Spleen (tissue), 11 donors: ENCODE data around the gene SH3RF3. TPM values are rescaled to one million over a fixed set of nuclear protein-coding genes. Genes with fewer than 3 reads are reported as not detected.
A peak's percentile ranks its signal among the peaks of the same experiment; 100 is the strongest.

ENCODE experiments used
- DNase-seq: peaks from one replicate; pipeline ENCODE4 v3.0.0-alpha.2; 2020
- H3K27ac ChIP-seq, 8 donors: fragments of 200-600 bp; sonication (generic) in 7 of 8; 1 replicate in 4 of 8; 2 replicates in 4 of 8; pipeline versions ENCODE4 v1.5.0 to v1.8.0; 2016 to 2021; ENCODE audit warnings: inconsistent platforms in 4 of 8, mild to moderate bottlenecking in 4 of 8, moderate library complexity in 1 of 8
- H3K27me3 ChIP-seq, 7 donors: fragments of 200-600 bp; sonication (generic) in 6 of 7; replicated peaks in 1 of 7; 1 replicate in 4 of 7; 2 replicates in 3 of 7; pipeline versions ENCODE4 v1.5.0 to v1.8.0; 2016 to 2021; ENCODE audit warnings: inconsistent platforms in 3 of 7, mild to moderate bottlenecking in 1 of 7
- H3K36me3 ChIP-seq, 6 donors: fragments of 200-600 bp; sonication (generic) in 5 of 6; 1 replicate in 4 of 6; 2 replicates in 2 of 6; pipeline versions ENCODE4 v1.5.0 to v1.8.0; 2016 to 2021; ENCODE audit warnings: inconsistent platforms in 2 of 6
- H3K4me1 ChIP-seq, 6 donors: fragments of 200-600 bp; sonication (generic) in 5 of 6; 1 replicate in 3 of 6; 2 replicates in 3 of 6; pipeline versions ENCODE4 v1.5.0 to v1.8.0; 2016 to 2021; ENCODE audit warnings: inconsistent platforms in 3 of 6
- H3K4me3 ChIP-seq, 8 donors: fragments of 200-600 bp; sonication (generic) in 7 of 8; 1 replicate in 4 of 8; 2 replicates in 4 of 8; pipeline versions ENCODE4 v1.5.0 to v1.8.0; 2016 to 2021; ENCODE audit warnings: inconsistent platforms in 4 of 8, mild to moderate bottlenecking in 4 of 8, moderate library complexity in 2 of 8
- H3K9me3 ChIP-seq, 8 donors: fragments of 200-600 bp; sonication (generic) in 7 of 8; 1 replicate in 4 of 8; 2 replicates in 4 of 8; pipeline versions ENCODE4 v1.5.0 to v1.8.0; 2016 to 2021; ENCODE audit warnings: inconsistent platforms in 4 of 8
- POLR2A ChIP-seq, 3 donors: fragments of 450-650 bp; IDR thresholded peaks; one replicate each; pipeline ENCODE4 v1.5.1; 2017; ENCODE audit warnings: antibody characterized with exemption in 3 of 3, mild to moderate bottlenecking in 1 of 3
- POLR2AphosphoS5 ChIP-seq, 3 donors: sonication (generic); formaldehyde crosslinking; IDR thresholded peaks; one replicate each; pipeline ENCODE4 v1.5.1; 2017; ENCODE audit warnings: antibody characterized with exemption in 3 of 3
- WGBS, 5 donors: extraction: QIAGEN DNeasy Blood & Tissue Kit in 3 of 5; methylation state at CpG; one replicate each; pipeline versions ENCODE4 v1.1.5 to v1.1.7; 2013 to 2018; 5-methylcytosine and 5-hydroxymethylcytosine counted together
- intact Hi-C: fragments of 100-400 bp; cut with DNase I; formaldehyde crosslinking; loops from one replicate; pipeline ENCODE4 v1.15.0; 2023; ENCODE audit warnings: low total_unique reads
- polyA plus RNA-seq, 3 donors: library from polyadenylated mRNA; stranded (reverse); fragments of 200-250 nt; gene quantifications; one replicate each; pipeline ENCODE4 v1.2.1, GENCODE V29; 2013
- total RNA-seq, 7 donors: library from RNA; depleted of rRNA in 3 of 7; stranded (reverse); fragments of >200 nt in 3 of 7; fragmentation: NEBNext Ultra II Directional in 4 of 7; extraction: Animal tissue kit (Norgen Biotek cat#: 25700) in 4 of 7; gene quantifications; one replicate each; pipeline versions ENCODE4 v1.1.0 to v1.2.1, GENCODE V29; 2016 to 2021
- TF ChIP-seq, protein P1 (sequence below), 11 experiments: fragments of 200-600 bp in 7 of 11; fragments of 450-650 bp in 4 of 11; sonication (generic) in 4 of 11; IDR thresholded peaks in 8 of 11; conservative IDR thresholded peaks in 3 of 11; 1 replicate in 7 of 11; 2 replicates in 4 of 11; pipeline versions ENCODE4 v1.4.0 to v1.8.0; 2016 to 2021; ENCODE audit warnings: antibody characterized with exemption in 11 of 11, inconsistent platforms in 4 of 11, mild to moderate bottlenecking in 1 of 11
- donor health status: healthy with polysubstance abuse.
- donor health status: DM: no; HTN: no; CAD: no; lungs with moderate emphysema.
- donor health status: DM: no; HTN: no; CAD: no.
- donor health status: Bipolar disorder and iron deficiency.
- donor health status: healthy.
- donor health status: DM: no; HTN: no; CAD: no.
- donor health status: DM: yes; HTN: yes; CAD: no.

Gene SH3RF3
- total and polyA plus RNA-seq, 10 donors = 1.3 to 7.6 (median 4.7) TPM

DNA sequence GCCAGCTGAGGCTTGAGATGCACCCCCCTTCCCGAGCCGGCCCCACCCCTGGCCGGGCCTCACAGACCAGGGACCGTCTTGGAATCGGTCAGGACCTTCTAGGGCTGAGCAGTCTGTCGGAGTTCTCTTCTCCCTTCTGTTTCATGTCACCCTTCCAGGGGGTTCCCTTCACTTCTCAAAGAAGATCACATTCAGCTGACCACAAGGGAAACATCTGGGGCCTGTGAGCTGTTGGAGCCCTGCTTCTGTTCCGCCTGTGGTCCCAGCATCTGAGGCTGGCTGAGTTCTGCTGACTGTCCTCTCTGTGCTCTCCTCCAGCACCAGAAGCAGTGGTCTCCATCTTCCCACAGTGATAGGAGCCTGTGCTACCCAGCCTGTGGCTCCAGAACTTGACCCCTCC, 378.2 kb downstream of the SH3RF3 start:
- H3K36me3 ChIP-seq = peaks cover 0 to 6% (median 0%) of the 10 kb centered on the region in 6 donors
- intact Hi-C loops = no loop called here
- WGBS, 5 donors = 19 to 83% (median 33%) methylated on average over 1 to 7 of the region's 7 CpGs
- no peaks in the 10 kb centered on the region for H3K9me3 ChIP-seq
- no peak overlapping the region for H3K4me3 ChIP-seq
- H3K4me1 ChIP-seq = peaks cover 0 to 8% (median 2%) of the 10 kb centered on the region in 6 donors
- TF ChIP-seq POLR2A (IDR thresholded peaks at IDR 0.05) = no peak
- TF ChIP-seq, protein P1, sequence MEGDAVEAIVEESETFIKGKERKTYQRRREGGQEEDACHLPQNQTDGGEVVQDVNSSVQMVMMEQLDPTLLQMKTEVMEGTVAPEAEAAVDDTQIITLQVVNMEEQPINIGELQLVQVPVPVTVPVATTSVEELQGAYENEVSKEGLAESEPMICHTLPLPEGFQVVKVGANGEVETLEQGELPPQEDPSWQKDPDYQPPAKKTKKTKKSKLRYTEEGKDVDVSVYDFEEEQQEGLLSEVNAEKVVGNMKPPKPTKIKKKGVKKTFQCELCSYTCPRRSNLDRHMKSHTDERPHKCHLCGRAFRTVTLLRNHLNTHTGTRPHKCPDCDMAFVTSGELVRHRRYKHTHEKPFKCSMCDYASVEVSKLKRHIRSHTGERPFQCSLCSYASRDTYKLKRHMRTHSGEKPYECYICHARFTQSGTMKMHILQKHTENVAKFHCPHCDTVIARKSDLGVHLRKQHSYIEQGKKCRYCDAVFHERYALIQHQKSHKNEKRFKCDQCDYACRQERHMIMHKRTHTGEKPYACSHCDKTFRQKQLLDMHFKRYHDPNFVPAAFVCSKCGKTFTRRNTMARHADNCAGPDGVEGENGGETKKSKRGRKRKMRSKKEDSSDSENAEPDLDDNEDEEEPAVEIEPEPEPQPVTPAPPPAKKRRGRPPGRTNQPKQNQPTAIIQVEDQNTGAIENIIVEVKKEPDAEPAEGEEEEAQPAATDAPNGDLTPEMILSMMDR (IDR thresholded peaks at IDR 0.05 in 8 of 11, conservative IDR thresholded peaks at IDR 0.05 in 3 of 11) = no peak
- TF ChIP-seq POLR2AphosphoS5 (IDR thresholded peaks at IDR 0.05) = no peak
- H3K27ac ChIP-seq = no peak overlapping the region
- no peak for DNase-seq
- H3K27me3 ChIP-seq = no peaks in the 10 kb centered on the region

DNA sequence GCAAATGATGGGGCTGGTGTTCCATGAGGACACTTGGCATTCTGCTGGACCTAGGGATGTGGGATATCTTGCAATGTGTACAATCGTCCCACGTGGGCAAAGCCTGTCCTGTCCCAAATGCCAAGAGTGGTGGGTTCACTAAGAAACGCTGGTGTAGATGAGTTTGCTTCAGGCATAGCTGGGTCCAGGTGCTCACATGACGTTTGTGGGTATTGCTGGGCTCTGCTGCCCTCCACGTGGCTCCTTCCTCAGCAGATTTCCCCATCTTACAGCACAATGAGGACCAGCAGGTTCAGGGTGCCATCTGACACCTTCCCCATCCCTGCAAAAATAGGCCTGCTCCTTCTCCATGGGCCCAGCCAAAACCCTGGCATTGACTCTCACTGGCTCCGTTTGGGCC, 378.8 kb downstream of the SH3RF3 start:
- TF ChIP-seq, protein P1 (IDR thresholded peaks at IDR 0.05 in 8 of 11, conservative IDR thresholded peaks at IDR 0.05 in 3 of 11) = no peak
- TF ChIP-seq POLR2AphosphoS5 (IDR thresholded peaks at IDR 0.05) (no peak), POLR2A (IDR thresholded peaks at IDR 0.05) (no peak)
- no peak overlapping the region for H3K4me3 ChIP-seq
- peaks cover 0 to 5% (median 0%) of the 10 kb centered on the region in 6 donors for H3K36me3 ChIP-seq
- no peak overlapping the region for H3K27ac ChIP-seq
- intact Hi-C loops = no loop called here
- no peaks in the 10 kb centered on the region for H3K27me3 ChIP-seq
- 62 to 76% (median 68%) methylated on average over 6 of the region's 6 CpGs for WGBS, 5 donors
- peaks cover 0 to 8% (median 2%) of the 10 kb centered on the region in 6 donors for H3K4me1 ChIP-seq
- DNase-seq = no peak
- no peaks in the 10 kb centered on the region for H3K9me3 ChIP-seq

DNA sequence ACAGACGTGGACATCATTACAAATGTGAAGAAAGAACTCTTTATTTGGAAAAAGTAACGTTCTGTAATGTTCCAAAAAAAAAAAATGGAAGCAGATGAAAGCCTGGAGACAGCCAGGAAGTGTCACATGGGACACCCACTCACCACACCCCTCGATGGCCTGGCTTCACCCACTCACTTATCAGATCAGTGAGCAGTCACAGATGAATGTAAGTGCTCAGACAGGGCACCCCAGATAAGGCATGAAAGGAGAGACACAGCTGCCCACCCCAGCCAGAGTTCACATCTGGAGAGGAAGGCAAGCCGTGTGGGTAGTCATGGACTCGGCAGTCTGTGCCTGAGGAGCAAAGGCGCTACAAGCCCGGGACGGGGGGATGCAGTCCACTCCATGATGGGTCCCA, 379.6 kb downstream of the SH3RF3 start:
- no peaks in the 10 kb centered on the region for H3K9me3 ChIP-seq
- no peak for DNase-seq
- peaks cover 0 to 10% (median 2%) of the 10 kb centered on the region in 6 donors for H3K4me1 ChIP-seq
- TF ChIP-seq POLR2A (IDR thresholded peaks at IDR 0.05) = no peak
- no peak for TF ChIP-seq POLR2AphosphoS5 (IDR thresholded peaks at IDR 0.05)
- TF ChIP-seq, protein P1 (IDR thresholded peaks at IDR 0.05 in 8 of 11, conservative IDR thresholded peaks at IDR 0.05 in 3 of 11) = no peak
- no peak overlapping the region for H3K4me3 ChIP-seq
- intact Hi-C loops = no loop called here
- WGBS, 5 donors = 66 to 75% (median 73%) methylated on average over 8 of the region's 8 CpGs
- no peak overlapping the region for H3K27ac ChIP-seq
- H3K36me3 ChIP-seq = peaks cover 0 to 5% (median 0%) of the 10 kb centered on the region in 6 donors
- no peaks in the 10 kb centered on the region for H3K27me3 ChIP-seq

DNA sequence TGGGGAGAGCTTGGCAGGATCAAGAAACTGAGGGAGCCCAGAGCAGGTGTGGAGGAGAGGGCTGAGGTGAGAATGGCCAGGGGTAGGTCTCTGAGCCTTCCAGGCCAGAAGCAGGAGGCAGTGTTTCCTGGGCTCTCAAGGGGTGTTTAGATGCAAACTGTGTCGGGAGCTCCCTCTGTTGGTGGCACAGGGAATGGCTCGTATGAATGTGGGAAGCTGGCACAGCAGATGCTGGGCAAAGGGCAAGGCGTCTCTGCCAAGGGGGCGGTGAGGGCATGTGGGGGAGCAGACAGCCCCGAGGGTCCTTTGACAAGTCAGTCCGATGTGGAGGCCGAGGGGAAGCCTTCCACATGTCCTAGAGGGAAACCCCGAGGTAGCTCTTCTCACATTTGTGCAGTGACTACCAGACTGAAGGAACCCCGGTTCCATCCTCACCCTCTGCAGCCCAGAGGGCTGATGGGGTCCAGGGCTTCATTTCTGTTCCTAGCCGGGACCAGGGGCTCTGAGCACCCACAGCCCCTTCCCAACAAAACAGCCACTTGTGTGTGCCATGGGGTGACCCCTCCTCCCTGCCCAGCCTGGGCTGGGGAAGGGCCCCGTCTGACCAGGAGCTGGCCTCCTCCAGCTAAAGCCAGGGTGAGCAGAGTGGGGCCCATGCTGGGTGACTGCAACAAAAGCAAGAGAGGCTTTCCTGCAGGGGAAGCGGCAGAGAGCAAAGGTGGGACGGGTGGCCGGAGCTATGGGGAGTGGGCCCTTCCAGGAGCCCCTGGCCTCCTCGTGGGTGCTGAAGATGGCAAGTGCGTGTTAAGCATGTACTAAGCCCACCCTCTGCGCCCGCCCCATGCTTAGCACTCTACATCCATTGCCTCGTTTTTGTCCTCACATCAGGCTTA, 381.4 kb downstream of the SH3RF3 start:
- Histone ChIP-seq H3K36me3 (no peaks in the 10 kb centered on the region), H3K27me3 (no peaks in the 10 kb centered on the region), H3K27ac (no peak overlapping the region), H3K4me3 (no peak overlapping the region), H3K4me1 (peaks cover 0 to 21% (median 3%) of the 10 kb centered on the region in 6 donors), H3K9me3 (no peaks in the 10 kb centered on the region)
- intact Hi-C loops = loop anchor here (2.0 to 10.0 kb wide), 2 partner anchors 384 to 656 kb away; no protein-coding TSS in a partner anchor
- peak; percentile 89 for DNase-seq
- TF ChIP-seq POLR2AphosphoS5 (IDR thresholded peaks at IDR 0.05) (peak in 1 of 3 donors; percentile 26), POLR2A (IDR thresholded peaks at IDR 0.05) (no peak)
- TF ChIP-seq, protein P1 (IDR thresholded peaks at IDR 0.05 in 8 of 11, conservative IDR thresholded peaks at IDR 0.05 in 3 of 11) = peak; percentile 69 to 94 (median 91)
- WGBS, 5 donors = 52 to 58% (median 56%) methylated on average over 17 to 19 of the region's 19 CpGs
